Breast epithelium (tissue), 3 donors: ENCODE results near the gene EPX.

ENCODE experiments used
- CTCF ChIP-seq, 3 donors: fragments of 450-650 bp; IDR thresholded peaks; one replicate each; pipeline ENCODE4 v1.5.1; 2016 to 2017; ENCODE audit warnings: antibody characterized with exemption in 3 of 3, mild to moderate bottlenecking in 3 of 3, moderate library complexity in 3 of 3
- POLR2A ChIP-seq: fragments of 450-650 bp; IDR thresholded peaks from one replicate; pipeline ENCODE4 v1.6.1; 2016; ENCODE audit warnings: antibody characterized with exemption, mild to moderate bottlenecking, moderate library complexity
- POLR2AphosphoS5 ChIP-seq, 3 donors: sonication (generic); formaldehyde crosslinking; IDR thresholded peaks; one replicate each; pipeline ENCODE4 v1.6.1; 2017; ENCODE audit warnings: antibody characterized with exemption in 3 of 3

- no peak for TF ChIP-seq POLR2A
- peak; percentile 80 to 86 (median 85) for TF ChIP-seq CTCF (IDR thresholded peaks at IDR 0.05)
- TF ChIP-seq POLR2AphosphoS5 (IDR thresholded peaks at IDR 0.05): peak in 1 of 3 donors; percentile 23
Observed at GRCh38 chr17:58249270-58250133, 57.0 kb downstream of the EPX start.
